Thyroid gland (tissue), 4 donors: ENCODE data around the gene VMAC. TPM values are rescaled to one million over a fixed set of nuclear protein-coding genes. Genes with fewer than 3 reads are reported as not detected.
"Not testable (repeated sequence)": the region's sequence is repeated elsewhere in the genome, so short reads cannot be mapped to it uniquely, and the experiment has no call there.

Source experiments
- DNase-seq, 2 donors: peaks; one replicate each; pipeline ENCODE4 v3.0.0-alpha.2; 2019
- H3K27ac ChIP-seq, 3 donors: fragments of 200-600 bp; sonication (generic); 1 replicate in 2 of 3; 2 replicates in 1 of 3; pipeline ENCODE4 v1.5.1; 2016 to 2019; ENCODE audit warnings: mild to moderate bottlenecking in 1 of 3, moderate library complexity in 1 of 3
- H3K27me3 ChIP-seq: fragments of 200-600 bp; sonication (generic); one replicate; pipeline ENCODE4 v1.5.1; 2019
- H3K36me3 ChIP-seq, 2 donors: fragments of 200-600 bp; sonication (generic); one replicate each; pipeline ENCODE4 v1.5.1; 2016 to 2019
- H3K4me1 ChIP-seq, 2 donors: fragments of 200-600 bp; sonication (generic); one replicate each; pipeline ENCODE4 v1.5.1; 2017 to 2019
- H3K4me3 ChIP-seq, 3 donors: fragments of 200-600 bp; sonication (generic); replicated peaks in 1 of 3; 1 replicate in 2 of 3; 2 replicates in 1 of 3; pipeline ENCODE4 v1.5.1; 2016; ENCODE audit warnings: mild to moderate bottlenecking in 1 of 3
- H3K9me3 ChIP-seq: fragments of 200-600 bp; sonication (generic); one replicate; pipeline ENCODE4 v1.5.1; 2017
- CTCF ChIP-seq, 6 experiments: fragments of 200-600 bp in 3 of 6; fragments of 450-650 bp in 3 of 6; sonication (generic) in 3 of 6; IDR thresholded peaks; one replicate each; pipeline ENCODE4 v1.5.1; 2016 to 2019; ENCODE audit warnings: antibody characterized with exemption in 6 of 6, mild to moderate bottlenecking in 2 of 6, inconsistent platforms in 1 of 6, moderate library complexity in 1 of 6
- POLR2A ChIP-seq, 2 donors: fragments of 450-650 bp; IDR thresholded peaks; one replicate each; pipeline ENCODE4 v1.6.1; 2017; ENCODE audit warnings: antibody characterized with exemption in 2 of 2, mild to moderate bottlenecking in 2 of 2, moderate library complexity in 1 of 2
- WGBS, 2 donors: methylation state at CpG; one replicate each; pipeline ENCODE4 v1.1.5; 2017; 5-methylcytosine and 5-hydroxymethylcytosine counted together
- intact Hi-C: fragments of 100-400 bp; cut with DNase I; formaldehyde crosslinking; loops from one replicate; pipeline ENCODE4 v1.15.1; 2023
- total RNA-seq, 4 donors: library from RNA; depleted of rRNA; stranded (reverse); fragments of >200 nt; gene quantifications; one replicate each; pipeline ENCODE4 v1.2.3, GENCODE V29; 2016

VMAC gene
- total RNA-seq, 4 donors from 2014 or later: 14.3 to 27.2 (median 17.8) TPM

DNA sequence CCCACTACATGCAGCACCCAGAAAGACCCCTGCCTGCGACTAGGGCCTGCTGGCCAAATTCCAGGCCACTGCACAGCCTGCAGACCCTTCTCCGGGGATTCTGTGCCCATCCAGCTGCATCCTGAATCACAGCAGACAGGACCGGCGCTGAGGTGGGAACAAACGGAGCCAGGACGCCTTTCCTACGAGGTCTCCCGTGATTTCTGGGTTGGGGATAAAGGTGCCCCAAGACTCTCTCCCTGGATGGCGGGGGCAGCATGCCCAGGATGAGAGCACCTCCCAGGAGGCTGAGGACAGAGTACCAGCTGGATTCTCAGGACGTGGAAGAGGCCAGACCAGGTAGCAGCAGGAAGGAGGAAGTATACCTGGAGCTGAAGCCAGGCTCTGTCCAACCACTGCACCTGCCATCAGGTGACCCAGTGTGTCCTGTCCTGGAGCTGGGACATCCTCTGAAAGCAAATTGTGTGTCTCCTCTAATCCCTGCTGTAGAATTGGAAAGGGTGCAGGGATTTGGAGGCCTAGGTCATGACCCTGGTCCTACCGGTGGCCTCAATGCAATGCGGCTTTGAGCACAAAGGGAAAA, 31.0 kb upstream of the VMAC start:
- Histone ChIP-seq H3K9me3 (no peaks in the 10 kb centered on the region), H3K27me3 (no peaks in the 10 kb centered on the region), H3K4me3 (no peak overlapping the region), H3K27ac (no peak overlapping the region), H3K36me3 (no peaks in the 10 kb centered on the region), H3K4me1 (no peaks in the 10 kb centered on the region)
- 81 to 85% methylated on average over 8 to 12 of the region's 12 CpGs for WGBS, 2 donors
- TF ChIP-seq CTCF (IDR thresholded peaks at IDR 0.05): no peak
- TF ChIP-seq POLR2A (IDR thresholded peaks at IDR 0.05): no peak
- no peak for DNase-seq
- intact Hi-C loops: no loop called here

DNA sequence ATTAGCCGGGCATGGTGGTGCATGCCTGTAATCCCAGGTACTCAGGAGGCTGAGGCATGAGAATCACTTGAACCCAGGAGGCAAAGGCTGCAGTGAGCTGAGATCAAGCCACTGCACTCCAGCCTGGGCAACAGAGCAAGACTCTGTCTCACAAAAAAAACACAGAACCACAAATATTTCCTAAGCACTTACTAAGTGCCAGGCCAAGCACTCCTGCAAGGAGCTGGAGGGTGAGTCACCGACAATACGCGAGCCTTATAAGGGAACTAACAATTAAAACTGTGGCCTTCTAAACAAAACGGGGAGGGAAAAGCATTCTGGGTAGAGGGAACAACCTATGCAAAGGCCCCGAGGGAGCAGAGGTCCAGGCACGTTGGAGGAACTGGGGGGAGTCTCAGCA, 30.2 kb upstream of the VMAC start:
- intact Hi-C loops, H3K27ac ChIP-seq, H3K9me3 ChIP-seq, DNase-seq, H3K36me3 ChIP-seq, H3K4me3 ChIP-seq, H3K27me3 ChIP-seq, H3K4me1 ChIP-seq: not testable (repeated sequence)
- WGBS, 2 donors: 77 to 86% methylated on average over 7 of the region's 7 CpGs

DNA sequence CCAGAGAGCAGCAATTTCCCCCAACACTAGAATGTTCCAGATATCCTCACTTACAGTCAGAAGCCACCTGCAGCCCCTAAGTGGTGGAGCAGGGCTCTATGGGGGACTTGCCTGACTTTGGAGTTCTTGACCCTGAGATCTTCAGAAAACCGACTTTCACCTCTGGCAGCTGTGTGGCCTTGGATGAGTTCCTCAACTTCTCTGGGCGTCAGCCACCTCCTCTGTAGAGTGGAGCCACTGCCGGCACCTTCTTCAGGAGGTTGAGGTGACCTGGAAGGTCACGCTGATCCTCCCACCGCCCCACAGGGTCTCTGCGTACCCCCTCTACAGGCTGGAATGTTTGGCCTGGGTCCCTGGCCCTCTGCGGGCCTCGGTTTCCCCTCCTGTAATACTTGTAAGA, 27.2 kb upstream of the VMAC start:
- WGBS, 2 donors: 82 to 93% methylated on average over 8 of the region's 8 CpGs
- TF ChIP-seq CTCF (IDR thresholded peaks at IDR 0.05) (no peak), POLR2A (IDR thresholded peaks at IDR 0.05) (no peak)
- Histone ChIP-seq H3K27ac (no peak overlapping the region), H3K4me1 (peaks cover 9 to 27% of the 10 kb centered on the region in 2 donors), H3K4me3 (no peak overlapping the region), H3K27me3 (no peaks in the 10 kb centered on the region), H3K36me3 (no peaks in the 10 kb centered on the region), H3K9me3 (no peaks in the 10 kb centered on the region)
- intact Hi-C loops: no loop called here
- DNase-seq: no peak

- Histone ChIP-seq H3K27ac (no peak overlapping the region), H3K4me3 (no peak overlapping the region), H3K36me3 (no peaks in the 10 kb centered on the region), H3K9me3 (no peaks in the 10 kb centered on the region), H3K27me3 (no peaks in the 10 kb centered on the region), H3K4me1 (peaks cover 9 to 27% of the 10 kb centered on the region in 2 donors)
- no peak for TF ChIP-seq CTCF (IDR thresholded peaks at IDR 0.05)
- no peak for TF ChIP-seq POLR2A (IDR thresholded peaks at IDR 0.05)
- no peak for DNase-seq
- 78 to 84% methylated on average over 9 of the region's 9 CpGs for WGBS, 2 donors
- intact Hi-C loops: no loop called here
Measured at GRCh38 chr19:5877882-5878281, 26.8 kb upstream of the VMAC start.

DNA sequence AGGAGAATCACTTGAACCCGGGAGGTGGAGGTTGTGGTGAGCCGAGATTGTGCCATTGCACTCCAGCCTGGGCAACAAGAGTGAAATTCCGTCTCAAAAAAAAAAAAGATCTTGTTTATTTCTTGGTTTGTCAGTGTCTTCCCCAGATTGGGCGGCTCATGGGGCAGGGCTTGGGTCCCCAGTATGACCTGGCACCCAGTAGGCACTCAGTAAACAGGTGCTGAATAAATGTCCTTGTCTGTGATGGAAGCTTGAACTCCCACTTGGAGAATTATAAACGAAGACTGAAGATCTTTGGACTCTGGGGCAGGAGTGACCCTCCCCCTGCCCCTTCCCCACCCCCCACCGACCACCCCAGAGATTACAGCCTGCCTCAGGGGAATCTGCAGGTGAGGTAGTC, 24.5 kb upstream of the VMAC start:
- Histone ChIP-seq H3K4me3 (no peak overlapping the region), H3K27ac (peak overlapping the region in 1 of 3 donors; percentile 51), H3K4me1 (peaks cover 9 to 27% of the 10 kb centered on the region in 2 donors), H3K27me3 (no peaks in the 10 kb centered on the region), H3K9me3 (no peaks in the 10 kb centered on the region), H3K36me3 (no peaks in the 10 kb centered on the region)
- TF ChIP-seq CTCF (IDR thresholded peaks at IDR 0.05) (no peak), POLR2A (IDR thresholded peaks at IDR 0.05) (no peak)
- no peak for DNase-seq
- intact Hi-C loops: no loop called here
- 31 to 39% methylated on average over 6 of the region's 6 CpGs for WGBS, 2 donors
